ENCODE data around the gene PIEZO2.

Gene PIEZO2

DNA sequence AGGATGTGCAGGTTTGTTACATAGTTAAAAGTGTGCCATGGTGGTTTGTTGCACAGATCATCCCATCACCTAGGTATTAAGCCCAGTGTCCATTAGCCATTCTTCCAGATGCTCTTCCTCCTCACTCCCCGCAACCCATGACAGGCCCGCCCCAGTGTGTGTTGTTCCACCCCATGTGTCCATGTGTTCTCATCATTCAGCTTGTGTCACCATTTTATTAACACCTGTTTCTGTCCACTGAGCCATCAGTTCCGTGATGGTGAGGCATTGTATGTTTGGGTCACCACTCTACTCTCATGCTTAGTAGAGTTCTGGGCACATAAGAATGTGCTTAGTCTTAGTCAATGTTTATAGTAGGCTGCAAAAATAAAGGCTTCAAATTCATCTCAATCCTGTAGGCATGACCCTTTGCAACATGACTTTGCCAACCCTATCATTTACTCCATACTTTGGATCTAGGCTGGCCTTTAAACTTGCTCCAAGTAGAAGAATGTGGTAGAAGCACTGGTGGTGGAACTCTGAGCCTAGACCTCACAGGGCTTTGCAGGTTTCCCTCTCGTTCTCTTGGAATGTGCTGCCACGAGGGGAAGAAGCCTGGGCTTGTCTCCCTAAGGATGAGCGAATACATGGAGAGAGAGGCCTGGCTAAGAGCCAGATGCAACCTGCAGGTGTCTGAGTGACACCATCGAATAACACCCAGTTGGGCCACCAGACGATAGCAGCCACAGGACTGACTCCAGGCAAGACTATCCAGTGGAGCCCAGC is 462.0 kb downstream of the PIEZO2 start:
- TF ChIP-seq, protein P1, sequence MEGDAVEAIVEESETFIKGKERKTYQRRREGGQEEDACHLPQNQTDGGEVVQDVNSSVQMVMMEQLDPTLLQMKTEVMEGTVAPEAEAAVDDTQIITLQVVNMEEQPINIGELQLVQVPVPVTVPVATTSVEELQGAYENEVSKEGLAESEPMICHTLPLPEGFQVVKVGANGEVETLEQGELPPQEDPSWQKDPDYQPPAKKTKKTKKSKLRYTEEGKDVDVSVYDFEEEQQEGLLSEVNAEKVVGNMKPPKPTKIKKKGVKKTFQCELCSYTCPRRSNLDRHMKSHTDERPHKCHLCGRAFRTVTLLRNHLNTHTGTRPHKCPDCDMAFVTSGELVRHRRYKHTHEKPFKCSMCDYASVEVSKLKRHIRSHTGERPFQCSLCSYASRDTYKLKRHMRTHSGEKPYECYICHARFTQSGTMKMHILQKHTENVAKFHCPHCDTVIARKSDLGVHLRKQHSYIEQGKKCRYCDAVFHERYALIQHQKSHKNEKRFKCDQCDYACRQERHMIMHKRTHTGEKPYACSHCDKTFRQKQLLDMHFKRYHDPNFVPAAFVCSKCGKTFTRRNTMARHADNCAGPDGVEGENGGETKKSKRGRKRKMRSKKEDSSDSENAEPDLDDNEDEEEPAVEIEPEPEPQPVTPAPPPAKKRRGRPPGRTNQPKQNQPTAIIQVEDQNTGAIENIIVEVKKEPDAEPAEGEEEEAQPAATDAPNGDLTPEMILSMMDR (conservative IDR thresholded peaks at IDR 0.05; ENCODE audit: low read depth) = no peak
- CTCF ChIA-PET = no interaction called here
- DNase-seq (ENCODE audit: low spot score) = peak; percentile 68
- POLR2A ChIA-PET (ENCODE audit: low non-redundant PET) = no interaction called here
- no peak overlapping the region for H3K27ac ChIP-seq

DNA sequence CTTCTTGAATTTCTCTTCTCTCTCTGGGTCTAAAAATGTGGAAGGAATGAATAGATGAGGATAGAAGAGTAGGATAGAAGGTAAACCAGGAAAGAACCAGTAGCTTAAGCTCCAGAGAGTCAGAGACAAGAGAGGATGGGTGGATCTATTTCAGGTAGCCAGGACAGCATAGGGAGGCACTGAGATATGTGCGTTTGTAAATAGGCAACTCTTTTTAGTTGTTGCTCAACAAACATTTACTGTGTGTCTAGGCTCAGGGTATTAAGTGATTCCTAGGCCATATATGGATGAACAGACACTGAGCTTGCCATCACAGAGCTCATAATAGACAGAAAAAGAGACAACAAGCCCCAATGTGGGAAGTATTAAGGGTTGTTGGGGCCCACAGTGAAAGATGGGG is 463.1 kb downstream of the PIEZO2 start:
- ChIA-PET POLR2A (ENCODE audit: low non-redundant PET) (no interaction called here), CTCF (no interaction called here)
- TF ChIP-seq, protein P1 (conservative IDR thresholded peaks at IDR 0.05; ENCODE audit: low read depth) = no peak
- no peak overlapping the region for H3K27ac ChIP-seq
- no peak for DNase-seq (ENCODE audit: low spot score)

DNA sequence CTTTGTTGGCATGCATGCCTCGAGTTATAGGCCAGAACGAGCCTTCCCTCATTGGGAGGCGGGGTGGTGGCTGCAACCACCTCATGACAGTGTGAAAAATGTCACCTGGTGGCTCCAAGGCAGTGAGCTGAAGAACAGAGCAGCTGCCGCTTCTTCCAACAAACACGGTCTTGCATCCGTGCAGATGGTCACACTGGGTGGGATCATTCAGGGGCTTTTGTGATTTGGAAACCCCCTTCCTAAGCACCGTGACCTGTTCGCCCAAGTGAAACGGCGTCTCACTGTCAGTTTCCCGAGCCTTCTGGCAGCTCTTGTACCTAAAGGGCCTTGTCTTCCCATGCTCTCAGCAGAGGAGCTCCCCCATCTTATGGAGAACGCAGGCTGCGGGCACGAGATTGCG is 463.9 kb downstream of the PIEZO2 start:
- no peak overlapping the region for H3K27ac ChIP-seq
- ChIA-PET POLR2A (ENCODE audit: low non-redundant PET) (no interaction called here), CTCF (no interaction called here)
- TF ChIP-seq, protein P1 (conservative IDR thresholded peaks at IDR 0.05; ENCODE audit: low read depth) = no peak
- DNase-seq (ENCODE audit: low spot score) = no peak

DNA sequence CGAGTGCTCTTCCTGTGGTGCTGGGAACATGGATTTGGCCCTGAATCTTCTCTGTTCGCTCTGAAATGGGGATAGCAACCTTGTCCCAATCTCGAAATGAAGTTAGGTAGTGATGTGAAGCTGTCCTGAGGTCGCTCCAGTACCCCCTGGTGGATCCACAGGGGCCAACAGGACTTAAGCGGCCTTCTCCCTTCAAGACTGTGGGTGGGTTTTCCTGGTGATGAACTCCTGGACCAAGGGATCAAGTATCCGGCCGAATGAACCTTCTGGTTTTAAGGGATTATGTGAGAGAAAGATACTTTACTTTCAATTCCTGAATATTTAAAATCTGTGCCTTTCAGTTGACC is 467.0 kb downstream of the PIEZO2 start:
- CTCF ChIA-PET = interaction anchor here (0.5 kb wide), 1 partner anchor 1006 kb away, joined by 3 read pairs; no protein-coding TSS in a partner anchor
- H3K27ac ChIP-seq = no peak overlapping the region
- DNase-seq (ENCODE audit: low spot score) = no peak
- POLR2A ChIA-PET (ENCODE audit: low non-redundant PET) = no interaction called here
- TF ChIP-seq, protein P1 (conservative IDR thresholded peaks at IDR 0.05; ENCODE audit: low read depth) = no peak

DNA sequence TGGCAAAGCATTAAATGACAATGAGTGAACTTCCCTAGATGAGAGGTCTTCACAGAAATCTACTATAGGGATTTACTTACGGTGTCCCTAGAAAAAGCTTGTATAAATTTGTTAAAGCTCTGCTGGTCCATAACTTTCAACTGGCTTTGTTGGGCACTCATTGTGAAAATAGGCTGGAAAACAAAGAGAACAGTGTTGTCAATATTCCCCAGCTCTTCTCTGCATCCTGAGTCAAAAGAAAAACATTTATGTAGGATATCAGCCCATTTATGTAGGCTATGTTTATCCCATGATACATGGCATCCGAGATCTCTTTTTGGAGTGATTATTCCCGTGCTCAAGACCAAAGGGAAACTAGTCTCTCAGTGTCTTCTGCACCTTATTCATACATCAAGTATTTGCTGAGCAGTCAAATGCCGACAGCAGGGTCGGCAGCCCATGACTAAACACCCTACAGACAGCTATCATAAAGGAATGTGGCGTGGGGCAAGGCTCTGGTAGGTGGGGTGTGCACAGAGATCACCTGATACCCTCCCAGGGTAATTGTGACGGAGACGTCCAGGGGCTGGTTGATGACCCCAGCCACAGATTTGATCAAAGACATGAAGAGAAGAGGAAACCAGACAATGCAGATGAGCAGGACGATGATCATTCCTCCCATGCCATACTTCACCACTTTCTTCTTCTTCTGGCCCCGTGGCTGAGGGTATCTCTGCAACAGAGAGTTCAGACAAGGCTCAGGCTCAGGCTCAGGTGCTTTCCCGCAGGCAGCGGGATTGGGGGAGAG is 467.6 kb downstream of the PIEZO2 start:
- TF ChIP-seq, protein P1 (conservative IDR thresholded peaks at IDR 0.05; ENCODE audit: low read depth) = no peak
- H3K27ac ChIP-seq = no peak overlapping the region
- ChIA-PET POLR2A (ENCODE audit: low non-redundant PET) (no interaction called here), CTCF (interaction anchor here (0.5 kb wide), 1 partner anchor 1006 kb away, joined by 3 read pairs; no protein-coding TSS in a partner anchor)
- no peak for DNase-seq (ENCODE audit: low spot score)

DNA sequence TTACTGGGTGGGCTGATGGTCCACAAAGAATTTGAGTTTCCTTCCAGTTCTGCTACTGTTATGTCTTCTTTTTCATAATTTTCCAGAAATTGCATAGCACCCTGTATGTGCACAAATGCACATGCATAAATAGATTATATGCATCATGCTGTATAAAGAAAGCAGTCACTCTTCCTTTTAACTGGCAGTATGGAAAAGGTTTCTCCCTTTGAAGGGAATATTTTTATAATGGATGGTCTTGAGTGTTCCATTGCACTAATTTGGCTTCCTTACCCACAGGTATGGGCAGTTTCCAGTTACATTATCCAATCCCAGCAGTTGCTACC is 469.1 kb downstream of the PIEZO2 start:
- TF ChIP-seq, protein P1 (conservative IDR thresholded peaks at IDR 0.05; ENCODE audit: low read depth) = no peak
- H3K27ac ChIP-seq = no peak overlapping the region
- no peak for DNase-seq (ENCODE audit: low spot score)
- ChIA-PET POLR2A (ENCODE audit: low non-redundant PET) (no interaction called here), CTCF (interaction anchor here (0.7 to 1.3 kb wide), 2 partner anchors 29 to 120 kb away, joined by 3 to 6 read pairs; no protein-coding TSS in a partner anchor)
